ENCODE results near the gene SLC16A10. TPM values are rescaled to one million over a fixed set of nuclear protein-coding genes. Genes with fewer than 3 reads are reported as not detected.

SLC16A10 gene
- polyA plus RNA-seq, 1 donor (not counting 4 experiments of a cell fraction or from before 2014, with no cell fraction given) = not detected

- H2AFZ ChIP-seq (ENCODE audit: control insufficient read depth, low read length) = no peak overlapping the region
- dilution Hi-C loops (cut with MboI; ENCODE audit: extremely low pct_ligation_motif_present, low sequenced_read_pairs) = no loop called here
- H3K9ac ChIP-seq (ENCODE audit: control insufficient read depth, extremely low read depth, insufficient read depth, low read length) = no peak overlapping the region
- H3K79me2 ChIP-seq (ENCODE audit: control insufficient read depth, insufficient read depth, low read length) = no peaks in the 10 kb centered on the region
- H3K9me3 ChIP-seq (ENCODE audit: control insufficient read depth, low read depth, low read length) = no peaks in the 10 kb centered on the region
- H3K4me1 ChIP-seq (ENCODE audit: control insufficient read depth, extremely low read depth, insufficient read depth, low read length) = peaks cover 9% of the 10 kb centered on the region
- no peaks in the 10 kb centered on the region for H3K9me1 ChIP-seq (ENCODE audit: control insufficient read depth, extremely low read depth, insufficient read depth, low read length)
- no peak overlapping the region for H3K4me3 ChIP-seq (ENCODE audit: control insufficient read depth in 2 of 3, extremely low read depth in 1 of 3, insufficient read depth in 2 of 3, low read depth in 1 of 3, low read length in 3 of 3)
- no peak for FAIRE-seq
- TF ChIP-seq CTCF (optimal IDR thresholded peaks at IDR 0.05 in 1 of 3, IDR thresholded peaks at IDR 0.05 in 1 of 3, conservative IDR thresholded peaks at IDR 0.05 in 1 of 3; ENCODE audit: extremely low read depth in 1 of 3, insufficient read depth in 2 of 3, low read length in 3 of 3) (no peak), EZH2 (IDR thresholded peaks at IDR 0.05; ENCODE audit: low read length) (no peak)
- H3K36me3 ChIP-seq (ENCODE audit: control insufficient read depth in 2 of 2, extremely low read depth in 1 of 2, insufficient read depth in 2 of 2, low read length in 2 of 2) = no peaks in the 10 kb centered on the region
- DNase-seq (ENCODE audit: low read depth, low spot score) = no peak
- no peaks in the 10 kb centered on the region for H3K27me3 ChIP-seq (ENCODE audit: control insufficient read depth, extremely low read depth, insufficient read depth, low read length)
- H3K27ac ChIP-seq (ENCODE audit: control insufficient read depth, insufficient read depth, low read length) = no peak overlapping the region
- H4K20me1 ChIP-seq (ENCODE audit: control insufficient read depth, extremely low read depth, insufficient read depth, low read length) = no peaks in the 10 kb centered on the region
- H3K4me2 ChIP-seq (ENCODE audit: control insufficient read depth, extremely low read depth, insufficient read depth, low read depth, low read length) = no peak overlapping the region
These were observed 152.2 kb downstream of the SLC16A10 start for GRCh38 chr6:111239461-111239860.

- H3K4me1 ChIP-seq (ENCODE audit: control insufficient read depth, extremely low read depth, insufficient read depth, low read length) = peaks cover 9% of the 10 kb centered on the region
- no peak overlapping the region for H3K4me2 ChIP-seq (ENCODE audit: control insufficient read depth, extremely low read depth, insufficient read depth, low read depth, low read length)
- no peaks in the 10 kb centered on the region for H3K9me1 ChIP-seq (ENCODE audit: control insufficient read depth, extremely low read depth, insufficient read depth, low read length)
- no peak overlapping the region for H2AFZ ChIP-seq (ENCODE audit: control insufficient read depth, low read length)
- H3K9ac ChIP-seq (ENCODE audit: control insufficient read depth, extremely low read depth, insufficient read depth, low read length) = no peak overlapping the region
- H3K79me2 ChIP-seq (ENCODE audit: control insufficient read depth, insufficient read depth, low read length) = no peaks in the 10 kb centered on the region
- FAIRE-seq (no peak), DNase-seq (ENCODE audit: low read depth, low spot score) (no peak)
- no peaks in the 10 kb centered on the region for H3K9me3 ChIP-seq (ENCODE audit: control insufficient read depth, low read depth, low read length)
- H3K27ac ChIP-seq (ENCODE audit: control insufficient read depth, insufficient read depth, low read length) = no peak overlapping the region
- dilution Hi-C loops (cut with MboI; ENCODE audit: extremely low pct_ligation_motif_present, low sequenced_read_pairs) = no loop called here
- no peak overlapping the region for H3K4me3 ChIP-seq (ENCODE audit: control insufficient read depth in 2 of 3, extremely low read depth in 1 of 3, insufficient read depth in 2 of 3, low read depth in 1 of 3, low read length in 3 of 3)
- no peaks in the 10 kb centered on the region for H4K20me1 ChIP-seq (ENCODE audit: control insufficient read depth, extremely low read depth, insufficient read depth, low read length)
- H3K27me3 ChIP-seq (ENCODE audit: control insufficient read depth, extremely low read depth, insufficient read depth, low read length) = no peaks in the 10 kb centered on the region
- no peaks in the 10 kb centered on the region for H3K36me3 ChIP-seq (ENCODE audit: control insufficient read depth in 2 of 2, extremely low read depth in 1 of 2, insufficient read depth in 2 of 2, low read length in 2 of 2)
- no peak for TF ChIP-seq EZH2 (IDR thresholded peaks at IDR 0.05; ENCODE audit: low read length)
- TF ChIP-seq CTCF (optimal IDR thresholded peaks at IDR 0.05 in 1 of 3, IDR thresholded peaks at IDR 0.05 in 1 of 3, conservative IDR thresholded peaks at IDR 0.05 in 1 of 3; ENCODE audit: extremely low read depth in 1 of 3, insufficient read depth in 2 of 3, low read length in 3 of 3) = no peak
These were observed 155.1 kb downstream of the SLC16A10 start for GRCh38 chr6:111242452-111242851.
